NB4 (cell line): Measurements from ENCODE around the gene PGGHG.

Experiments
- DNase-seq: peaks from one replicate; pipeline ENCODE4 v3.0.0; 2010; ENCODE audit warnings: low read depth
- H3K4me3 ChIP-seq: one replicate; pipeline ENCODE4 v1.5.1; 2011; ENCODE audit warnings: mild to moderate bottlenecking, low read depth, low read length, moderate library complexity
- CTCF ChIP-seq: IDR thresholded peaks from one replicate; pipeline ENCODE4 v1.5.1; 2012; ENCODE audit warnings: low read depth, low read length
- MAX ChIP-seq: IDR thresholded peaks from 2 replicates; pipeline ENCODE4 v1.6.1; 2011; ENCODE audit warnings: low read depth, low read length
- MYC ChIP-seq: IDR thresholded peaks from 2 replicates; pipeline ENCODE4 v1.6.1; 2011; ENCODE audit warnings: low read depth, low read length
- POLR2A ChIP-seq: IDR thresholded peaks from 2 replicates; pipeline ENCODE4 v1.6.1; 2011; ENCODE audit warnings: mild to moderate bottlenecking; ENCODE audit not compliant: insufficient read length; ENCODE audit errors: extremely low read depth

PGGHG gene

DNA sequence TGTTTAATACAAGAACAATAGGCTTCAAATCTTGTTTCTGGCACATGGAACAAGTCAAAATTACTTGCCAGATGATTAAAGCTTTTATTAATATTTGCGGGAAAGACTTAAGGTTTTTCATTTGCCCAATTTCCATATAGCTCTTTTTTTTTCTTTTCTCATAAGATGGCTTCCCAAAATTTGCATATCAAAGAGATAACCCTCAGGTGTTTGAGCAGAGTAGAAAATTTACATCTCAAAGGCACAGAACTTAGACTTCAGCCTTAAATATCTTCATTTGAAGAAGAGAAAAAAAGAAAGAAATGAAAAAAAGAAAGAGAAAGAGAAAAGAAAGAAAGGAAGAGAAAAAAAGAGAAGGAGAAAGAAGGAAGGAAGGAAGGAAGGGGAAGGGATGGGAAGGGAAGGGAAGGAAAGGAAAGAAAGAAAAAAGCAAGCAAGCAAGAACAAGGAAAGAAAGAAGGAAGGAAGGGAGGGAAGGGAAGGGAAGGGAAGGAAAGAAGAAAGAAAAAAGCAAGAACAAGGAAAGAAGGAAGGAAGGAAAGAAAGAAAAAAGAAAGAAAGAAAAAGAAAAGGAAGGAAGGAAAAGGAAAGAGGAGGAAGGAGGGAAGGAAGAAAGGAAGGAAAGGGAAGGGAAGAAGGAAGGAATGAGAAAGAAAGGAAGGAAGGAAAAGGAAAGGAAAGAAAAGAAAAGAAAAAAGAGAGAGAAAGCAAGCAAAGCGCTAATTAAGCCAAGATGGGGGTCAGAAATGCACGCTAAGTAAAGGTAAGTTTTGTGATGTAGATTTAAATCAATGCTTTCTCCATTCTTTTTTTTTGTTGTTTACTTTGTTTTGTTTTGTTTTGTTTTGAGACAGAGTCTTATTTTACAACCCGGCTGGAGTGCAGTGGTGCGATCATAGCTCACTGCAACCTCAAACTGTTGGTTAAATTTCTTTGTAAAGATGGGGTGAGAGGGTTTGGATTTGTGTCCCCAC is 51.9 kb downstream of the PGGHG start:
- no peak overlapping the region for H3K4me3 ChIP-seq
- DNase-seq = no peak
- TF ChIP-seq CTCF (no peak), POLR2A (no peak), MAX (no peak), MYC (no peak)

- H3K4me3 ChIP-seq = no peak overlapping the region
- no peak for TF ChIP-seq MAX
- TF ChIP-seq POLR2A = no peak
- DNase-seq = no peak
These were observed 53.4 kb downstream of the PGGHG start for GRCh38 chr11:342328-342727.

GRCh38 chr11:344836-345578 is 56.1 kb downstream of the PGGHG start:
- no peak for DNase-seq
- TF ChIP-seq MYC (no peak), MAX (no peak), POLR2A (no peak), CTCF (no peak)
- no peak overlapping the region for H3K4me3 ChIP-seq
